GM21367 (cell line): ENCODE data around the gene MTF2.

ENCODE experiments used
- ATAC-seq: cut with Tn5 transposase; IDR thresholded peaks from one replicate; pipeline ENCODE4 v1.9.1; 2021; ENCODE audit not compliant: unreplicated experiment

MTF2 gene

DNA sequence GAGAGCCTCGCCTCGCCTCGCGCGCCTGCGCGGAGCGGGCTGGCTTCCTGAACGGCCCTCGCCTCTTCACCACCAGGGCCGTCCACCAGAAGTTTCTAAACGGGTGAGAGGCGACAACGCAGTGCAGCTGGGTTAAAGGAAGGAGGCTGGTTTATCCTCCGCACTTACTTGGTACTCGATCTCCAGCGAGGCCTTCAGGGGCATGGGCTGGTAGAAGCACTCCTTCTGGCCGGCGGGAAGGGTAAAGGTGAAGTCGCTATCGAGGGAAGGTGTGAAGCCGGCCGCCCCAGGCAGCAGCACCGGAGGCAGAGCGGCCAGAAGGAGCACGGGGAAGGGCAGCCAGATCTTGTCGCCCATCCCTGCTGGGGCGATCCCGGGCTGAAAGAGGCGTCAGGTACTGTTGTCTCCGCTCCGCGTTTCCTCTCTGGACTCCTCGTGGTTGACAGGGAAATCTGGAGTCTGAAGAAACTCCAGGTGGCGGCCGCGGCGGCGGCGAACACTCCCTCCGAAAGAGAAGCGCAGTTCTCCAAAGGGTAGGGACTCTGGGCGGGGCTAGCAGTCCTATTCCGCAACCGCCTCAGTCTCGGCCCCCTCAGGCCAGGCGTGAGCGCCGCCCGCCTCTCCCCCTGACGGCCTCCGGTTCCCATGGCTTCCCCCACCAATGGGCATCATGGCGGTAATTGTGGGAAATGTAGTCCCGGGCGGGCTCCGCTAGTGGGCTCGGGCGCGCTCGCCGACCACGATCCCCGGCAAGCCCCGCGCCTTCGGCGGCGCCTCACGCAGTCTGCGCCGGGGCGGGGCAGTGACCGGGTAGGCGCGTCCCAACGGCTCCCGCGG lies 101.0 kb downstream of the MTF2 start, which contains the start of gene TMED5:
Gene TMED5 (minus strand): TSS at position 528 of the 837 bp plus-strand sequence. CDS start 171 bp downstream, at position 357.
- ATAC-seq, result peak; percentile 78

DNA sequence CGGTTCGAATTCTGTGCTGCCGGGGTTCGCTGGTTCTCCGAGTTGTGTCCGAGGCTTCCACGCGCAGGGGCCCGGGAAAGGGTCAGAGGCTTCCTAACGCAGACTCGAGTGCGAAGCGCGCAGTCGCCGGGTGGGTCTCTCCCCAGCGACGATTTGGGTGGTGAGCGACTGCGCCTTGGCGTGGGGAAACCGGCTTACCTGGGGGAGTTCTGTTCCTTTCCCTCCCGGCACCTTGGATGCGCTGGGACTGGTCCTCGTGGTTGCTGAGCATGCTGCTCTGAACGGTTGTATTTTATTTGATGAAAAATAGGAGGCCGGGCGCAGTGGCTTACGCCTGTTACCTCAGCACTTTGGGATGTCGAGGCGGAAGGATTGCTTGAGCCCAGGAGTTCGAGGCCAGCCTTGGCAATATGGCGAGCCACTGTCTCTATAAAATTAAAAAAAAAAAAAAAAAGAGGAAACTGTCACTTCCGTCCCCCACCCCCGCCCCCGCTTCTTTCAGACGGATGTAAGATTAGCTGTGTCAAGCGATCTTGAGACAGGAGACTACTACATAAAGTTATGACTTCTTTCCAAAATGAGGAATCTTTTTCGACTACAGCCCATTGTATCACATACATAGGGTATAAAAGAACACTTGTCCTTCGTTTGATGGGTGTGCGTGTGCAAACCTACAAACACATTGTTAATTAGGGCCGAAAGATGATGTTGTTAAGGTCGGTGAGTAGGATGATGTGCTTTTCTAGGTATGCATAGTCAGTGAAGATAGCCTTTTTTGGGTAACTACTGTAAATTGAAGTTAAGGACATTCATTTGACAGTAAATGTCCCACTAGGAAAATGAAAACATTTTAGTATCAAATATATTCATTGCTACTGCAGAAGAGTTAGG lies 101.9 kb downstream of the MTF2 start, which contains the start of gene CCDC18:
Gene CCDC18 (plus strand): TSS at position 2 of the 891 bp plus-strand sequence. CDS start 2,638 bp downstream, outside the sequence.
- ATAC-seq, result no peak

DNA sequence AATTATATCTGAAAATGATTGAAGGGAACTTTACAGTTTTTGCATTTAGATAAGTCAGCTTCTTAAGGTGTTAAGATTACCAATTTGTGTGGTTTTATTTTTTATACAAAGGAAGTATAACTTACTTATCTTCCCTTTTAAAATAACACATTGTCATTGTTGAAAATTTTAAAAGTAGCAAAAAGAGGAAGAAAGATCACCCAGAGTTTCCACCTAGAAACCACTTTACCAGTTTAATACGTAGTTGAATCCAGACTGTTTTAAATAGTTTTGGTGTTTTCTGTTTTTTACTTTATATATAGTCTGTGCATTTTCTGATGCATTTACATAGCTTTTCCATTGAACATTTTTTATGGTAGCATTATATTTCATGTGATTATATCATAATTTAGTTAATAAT lies 107.6 kb downstream of the MTF2 start:
- ATAC-seq, result no peak
